Liver (tissue), 9 donors: ENCODE measurements around the gene PDGFB. TPM values are rescaled to one million over a fixed set of nuclear protein-coding genes. Genes with fewer than 3 reads are reported as not detected.

ENCODE experiments used
- DNase-seq: peaks from one replicate; pipeline ENCODE4 v3.0.0-alpha.2; 2017; ENCODE audit warnings: low spot score
- H3K27ac ChIP-seq, 2 donors: one replicate each; pipeline ENCODE4 v1.7.0; 2013; ENCODE audit warnings: inconsistent platforms in 2 of 2, low read length in 2 of 2, control low read depth in 1 of 2, low read depth in 1 of 2, mild to moderate bottlenecking in 1 of 2
- H3K27me3 ChIP-seq, 4 donors: one replicate each; pipeline versions ENCODE4 v1.6.1 to v1.7.0; 2013; ENCODE audit warnings: low read length in 3 of 4, inconsistent platforms in 1 of 4, mild to moderate bottlenecking in 1 of 4, moderate library complexity in 1 of 4; ENCODE audit not compliant: control insufficient read depth in 4 of 4, insufficient read depth in 4 of 4
- H3K36me3 ChIP-seq, 4 donors: one replicate each; pipeline versions ENCODE4 v1.6.1 to v1.7.0; 2013; ENCODE audit warnings: low read length in 3 of 4, mild to moderate bottlenecking in 3 of 4, low read depth in 1 of 4, moderate library complexity in 1 of 4; ENCODE audit not compliant: control insufficient read depth in 4 of 4, insufficient read depth in 3 of 4
- H3K4me1 ChIP-seq, 4 donors: one replicate each; pipeline versions ENCODE4 v1.6.1 to v1.7.0; 2013; ENCODE audit warnings: low read length in 3 of 4, mild to moderate bottlenecking in 3 of 4, moderate library complexity in 1 of 4; ENCODE audit not compliant: control insufficient read depth in 4 of 4, insufficient read depth in 4 of 4
- H3K4me3 ChIP-seq, 3 donors: one replicate each; pipeline versions ENCODE4 v1.6.1 to v1.7.0; 2013; ENCODE audit warnings: low read length in 3 of 3, control low read depth in 1 of 3, low read depth in 1 of 3, mild to moderate bottlenecking in 1 of 3
- H3K9ac ChIP-seq, 2 donors: one replicate each; pipeline ENCODE4 v1.7.0; 2013; ENCODE audit warnings: low read length in 2 of 2, mild to moderate bottlenecking in 2 of 2, moderate library complexity in 2 of 2, control low read depth in 1 of 2, low read depth in 1 of 2
- H3K9me3 ChIP-seq, 4 donors: one replicate each; pipeline versions ENCODE4 v1.6.1 to v1.7.0; 2013; ENCODE audit warnings: low read length in 3 of 4; ENCODE audit not compliant: control insufficient read depth in 4 of 4
- FOXA1 ChIP-seq: IDR thresholded peaks from 2 replicates; pipeline ENCODE4 v1.6.1; 2016; ENCODE audit warnings: antibody characterized with exemption
- GABPA ChIP-seq, 2 donors: IDR thresholded peaks in 1 of 2; conservative IDR thresholded peaks in 1 of 2; 2 replicates each; pipeline ENCODE4 v1.6.1; 2016; ENCODE audit warnings: antibody characterized with exemption in 2 of 2, mild to moderate bottlenecking in 1 of 2, moderate library complexity in 1 of 2
- HNF4A ChIP-seq, 2 donors: conservative IDR thresholded peaks; 2 replicates each; pipeline ENCODE4 v1.6.1; 2016; ENCODE audit warnings: antibody characterized with exemption in 2 of 2, mild to moderate bottlenecking in 2 of 2
- HNF4G ChIP-seq: IDR thresholded peaks from 2 replicates; pipeline ENCODE4 v1.6.1; 2016; ENCODE audit warnings: antibody characterized with exemption
- JUND ChIP-seq, 2 donors: IDR thresholded peaks; 2 replicates each; pipeline ENCODE4 v1.6.1; 2016; ENCODE audit warnings: antibody characterized with exemption in 2 of 2
- NR2F2 ChIP-seq: IDR thresholded peaks from 2 replicates; pipeline ENCODE4 v1.6.1; 2016; ENCODE audit warnings: antibody characterized with exemption
- RAD21 ChIP-seq, 2 donors: IDR thresholded peaks; 2 replicates each; pipeline ENCODE4 v1.6.1; 2016; ENCODE audit warnings: antibody characterized with exemption in 2 of 2, mild to moderate bottlenecking in 2 of 2
- RXRA ChIP-seq, 2 donors: IDR thresholded peaks; 2 replicates each; pipeline ENCODE4 v1.6.1; 2017 to 2018; ENCODE audit warnings: antibody characterized with exemption in 2 of 2, mild to moderate bottlenecking in 1 of 2
- SP1 ChIP-seq: IDR thresholded peaks from 2 replicates; pipeline ENCODE4 v1.6.1; 2018; ENCODE audit warnings: antibody characterized with exemption, mild to moderate bottlenecking
- YY1 ChIP-seq: IDR thresholded peaks from 2 replicates; pipeline ENCODE4 v1.6.1; 2016; ENCODE audit warnings: antibody characterized with exemption, mild to moderate bottlenecking
- WGBS: extraction: QIAGEN DNeasy Blood & Tissue Kit; methylation state at CpG from one replicate; pipeline ENCODE4 v1.1.7; 2013; 5-methylcytosine and 5-hydroxymethylcytosine counted together
- polyA plus RNA-seq, 2 donors: library from polyadenylated mRNA; stranded (reverse) in 1 of 2; unstranded in 1 of 2; fragments of 200-250 nt in 1 of 2; fragments of >200 nt in 1 of 2; fragmentation: Nextera tagmentation in 1 of 2; extraction: Ambion mirVana in 1 of 2; gene quantifications; one replicate each; pipeline versions ENCODE4 v1.2.1 to v1.2.3, GENCODE V29; 2013 to 2015
- total RNA-seq, 2 donors: library from RNA; depleted of rRNA; stranded (reverse); fragments of >200 nt; gene quantifications; one replicate each; pipeline ENCODE4 v1.2.3, GENCODE V29; 2014
- TF ChIP-seq, protein P1 (sequence below): IDR thresholded peaks from 2 replicates; pipeline ENCODE4 v1.6.1; 2016; ENCODE audit warnings: antibody characterized with exemption
- TF ChIP-seq, protein P2 (sequence below): IDR thresholded peaks from 2 replicates; pipeline ENCODE4 v1.6.1; 2016; ENCODE audit warnings: antibody characterized with exemption
- TF ChIP-seq, protein P3 (sequence below): IDR thresholded peaks from 2 replicates; pipeline ENCODE4 v1.6.1; 2016; ENCODE audit warnings: antibody characterized with exemption
- TF ChIP-seq, protein P4 (sequence below): fragments of 150-350 bp; IDR thresholded peaks from 2 replicates; pipeline ENCODE4 v1.5.1; 2017; ENCODE audit warnings: improper control_type of control experiment, low read depth, low read length; ENCODE audit not compliant: missing input control
- donor health status: healthy.
- donor health status: healthy.
- donor health status: healthy.
- donor health status: healthy.
- donor health status: healthy.

PDGFB gene
- total and polyA plus RNA-seq, 4 donors = 0.25 to 4.5 (median 1.7) TPM

DNA sequence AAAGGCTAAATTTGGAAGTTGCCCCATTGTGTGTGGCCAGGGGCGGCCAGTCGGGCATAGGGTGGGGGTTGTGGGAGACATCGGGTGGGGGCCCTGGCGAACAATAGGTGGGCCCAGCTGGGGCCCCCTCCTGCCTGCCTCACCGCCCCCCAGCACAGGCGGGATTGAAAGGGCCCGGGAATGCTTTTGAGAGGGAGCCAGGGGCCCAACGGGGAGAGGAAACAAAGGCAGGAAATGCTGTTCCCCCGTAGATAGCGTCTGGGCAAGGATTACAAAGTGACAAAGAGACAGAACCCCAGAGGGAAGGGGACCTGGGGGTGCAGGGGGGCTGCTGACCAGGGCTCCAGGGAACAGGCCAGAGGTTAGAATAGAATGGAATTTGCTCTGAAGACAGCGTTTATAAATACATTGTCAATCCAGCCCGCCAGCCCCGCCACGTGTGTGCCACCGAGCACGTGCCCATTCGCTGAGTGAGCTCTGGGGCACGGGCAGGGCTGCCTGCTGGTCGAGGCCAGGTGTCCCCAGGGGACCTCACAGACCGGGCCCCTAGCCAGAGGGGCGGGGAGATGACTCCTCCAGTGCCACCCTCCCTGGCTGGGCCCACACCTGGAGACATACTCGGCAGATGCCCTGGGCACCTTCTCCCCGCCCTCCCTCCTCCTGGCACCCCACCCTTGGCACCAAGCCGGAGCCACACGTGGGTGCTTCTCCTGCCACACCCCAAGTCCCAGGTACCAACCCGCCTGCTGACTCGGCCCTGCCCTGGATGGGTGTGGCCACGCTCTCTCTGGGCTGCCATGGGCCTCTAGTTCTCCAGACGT, 9.7 kb downstream of the PDGFB start:
- peak overlapping the region; percentile 59 to 68 for H3K27ac ChIP-seq
- peaks cover 3 to 36% (median 21%) of the 10 kb centered on the region in 4 donors for H3K4me1 ChIP-seq
- DNase-seq = no peak
- TF ChIP-seq GABPA (IDR thresholded peaks at IDR 0.05 in 1 of 2, conservative IDR thresholded peaks at IDR 0.05 in 1 of 2) (no peak), YY1 (no peak), RXRA (IDR thresholded peaks at IDR 0.05) (peak; percentile 31 to 42), JUND (IDR thresholded peaks at IDR 0.05) (no peak), RAD21 (IDR thresholded peaks at IDR 0.05) (no peak), HNF4A (conservative IDR thresholded peaks at IDR 0.05) (peak in 1 of 2 donors; percentile 9)
- TF ChIP-seq, protein P1, sequence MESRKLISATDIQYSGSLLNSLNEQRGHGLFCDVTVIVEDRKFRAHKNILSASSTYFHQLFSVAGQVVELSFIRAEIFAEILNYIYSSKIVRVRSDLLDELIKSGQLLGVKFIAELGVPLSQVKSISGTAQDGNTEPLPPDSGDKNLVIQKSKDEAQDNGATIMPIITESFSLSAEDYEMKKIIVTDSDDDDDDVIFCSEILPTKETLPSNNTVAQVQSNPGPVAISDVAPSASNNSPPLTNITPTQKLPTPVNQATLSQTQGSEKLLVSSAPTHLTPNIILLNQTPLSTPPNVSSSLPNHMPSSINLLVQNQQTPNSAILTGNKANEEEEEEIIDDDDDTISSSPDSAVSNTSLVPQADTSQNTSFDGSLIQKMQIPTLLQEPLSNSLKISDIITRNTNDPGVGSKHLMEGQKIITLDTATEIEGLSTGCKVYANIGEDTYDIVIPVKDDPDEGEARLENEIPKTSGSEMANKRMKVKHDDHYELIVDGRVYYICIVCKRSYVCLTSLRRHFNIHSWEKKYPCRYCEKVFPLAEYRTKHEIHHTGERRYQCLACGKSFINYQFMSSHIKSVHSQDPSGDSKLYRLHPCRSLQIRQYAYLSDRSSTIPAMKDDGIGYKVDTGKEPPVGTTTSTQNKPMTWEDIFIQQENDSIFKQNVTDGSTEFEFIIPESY = no peak
- TF ChIP-seq, protein P2, sequence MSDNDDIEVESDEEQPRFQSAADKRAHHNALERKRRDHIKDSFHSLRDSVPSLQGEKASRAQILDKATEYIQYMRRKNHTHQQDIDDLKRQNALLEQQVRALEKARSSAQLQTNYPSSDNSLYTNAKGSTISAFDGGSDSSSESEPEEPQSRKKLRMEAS = peak; percentile 36
- TF ChIP-seq, protein P3, sequence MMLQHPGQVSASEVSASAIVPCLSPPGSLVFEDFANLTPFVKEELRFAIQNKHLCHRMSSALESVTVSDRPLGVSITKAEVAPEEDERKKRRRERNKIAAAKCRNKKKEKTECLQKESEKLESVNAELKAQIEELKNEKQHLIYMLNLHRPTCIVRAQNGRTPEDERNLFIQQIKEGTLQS = no peak
- H3K9ac ChIP-seq = no peak overlapping the region
- H3K36me3 ChIP-seq = peaks cover 0 to 7% (median under 1%) of the 10 kb centered on the region in 4 donors
- no peaks in the 10 kb centered on the region for H3K9me3 ChIP-seq
- WGBS = 42% methylated on average over 29 of the region's 29 CpGs
- H3K27me3 ChIP-seq = no peaks in the 10 kb centered on the region
- no peak overlapping the region for H3K4me3 ChIP-seq

DNA sequence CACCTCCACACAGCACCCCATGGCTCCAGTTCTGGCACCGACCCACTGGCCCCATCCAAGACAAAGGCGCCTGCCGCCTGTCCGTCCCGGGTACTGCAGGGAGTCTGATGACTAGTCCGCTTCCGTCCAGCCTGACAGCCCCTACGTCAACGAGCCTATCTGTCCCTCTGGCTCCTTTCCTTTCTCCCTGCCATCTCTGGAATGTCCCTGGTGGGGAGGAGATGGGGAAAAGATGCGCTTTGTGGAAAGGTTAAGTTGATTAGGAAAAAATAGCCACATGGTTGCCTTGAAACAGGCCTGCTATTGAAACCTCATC, 10.4 kb downstream of the PDGFB start:
- Histone ChIP-seq H3K9ac (no peak overlapping the region), H3K27ac (peak overlapping the region; percentile 68 to 70), H3K27me3 (no peaks in the 10 kb centered on the region), H3K36me3 (peaks cover 0 to 10% (median under 1%) of the 10 kb centered on the region in 4 donors), H3K4me1 (peaks cover 3 to 29% (median 15%) of the 10 kb centered on the region in 4 donors), H3K4me3 (no peak overlapping the region), H3K9me3 (no peaks in the 10 kb centered on the region)
- no peak for DNase-seq
- WGBS = 69% methylated on average over 10 of the region's 10 CpGs
- TF ChIP-seq GABPA (IDR thresholded peaks at IDR 0.05 in 1 of 2, conservative IDR thresholded peaks at IDR 0.05 in 1 of 2) (no peak), FOXA1 (no peak), SP1 (no peak), HNF4G (no peak), NR2F2 (peak; percentile 84), RAD21 (IDR thresholded peaks at IDR 0.05) (peak in 1 of 2 donors; percentile 19), RXRA (IDR thresholded peaks at IDR 0.05) (no peak)
- TF ChIP-seq, protein P4, sequence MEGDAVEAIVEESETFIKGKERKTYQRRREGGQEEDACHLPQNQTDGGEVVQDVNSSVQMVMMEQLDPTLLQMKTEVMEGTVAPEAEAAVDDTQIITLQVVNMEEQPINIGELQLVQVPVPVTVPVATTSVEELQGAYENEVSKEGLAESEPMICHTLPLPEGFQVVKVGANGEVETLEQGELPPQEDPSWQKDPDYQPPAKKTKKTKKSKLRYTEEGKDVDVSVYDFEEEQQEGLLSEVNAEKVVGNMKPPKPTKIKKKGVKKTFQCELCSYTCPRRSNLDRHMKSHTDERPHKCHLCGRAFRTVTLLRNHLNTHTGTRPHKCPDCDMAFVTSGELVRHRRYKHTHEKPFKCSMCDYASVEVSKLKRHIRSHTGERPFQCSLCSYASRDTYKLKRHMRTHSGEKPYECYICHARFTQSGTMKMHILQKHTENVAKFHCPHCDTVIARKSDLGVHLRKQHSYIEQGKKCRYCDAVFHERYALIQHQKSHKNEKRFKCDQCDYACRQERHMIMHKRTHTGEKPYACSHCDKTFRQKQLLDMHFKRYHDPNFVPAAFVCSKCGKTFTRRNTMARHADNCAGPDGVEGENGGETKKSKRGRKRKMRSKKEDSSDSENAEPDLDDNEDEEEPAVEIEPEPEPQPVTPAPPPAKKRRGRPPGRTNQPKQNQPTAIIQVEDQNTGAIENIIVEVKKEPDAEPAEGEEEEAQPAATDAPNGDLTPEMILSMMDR = peak; percentile 20
